NCI-H2196 (cell line): ENCODE measurements around the gene POLDIP2.
"Not testable (repeated sequence)": the region's sequence is repeated elsewhere in the genome, so short reads cannot be mapped to it uniquely, and the experiment has no call there.

Experiments used
- DNase-seq: peaks from one replicate; lab custom pipeline; 2025; ENCODE audit not compliant: unreplicated experiment; lab: John Stamatoyannopoulos, UW

POLDIP2 gene

GRCh38 chr17:28366605-28367004 lies 9.3 kb upstream of the POLDIP2 start:
- no peak for DNase-seq

GRCh38 chr17:28365487-28365886 lies 8.2 kb upstream of the POLDIP2 start:
- no peak for DNase-seq

- no peak for DNase-seq
Measured at GRCh38 chr17:28364665-28365363, 7.5 kb upstream of the POLDIP2 start, which contains the start of gene SEBOX. TSS of gene SEBOX (minus strand) at chr17:28365199. CDS start at chr17:28365151, 48 bp downstream.

- no peak for DNase-seq
Measured at GRCh38 chr17:28363776-28364650, 6.7 kb upstream of the POLDIP2 start.

GRCh38 chr17:28363186-28363585 lies 5.9 kb upstream of the POLDIP2 start:
- no peak for DNase-seq

- no peak for DNase-seq
Measured at GRCh38 chr17:28357901-28358197, 522 bp upstream of the POLDIP2 start.

- DNase-seq: no peak
Measured at GRCh38 chr17:28350271-28350670, 7.1 kb downstream of the POLDIP2 start.

- no peak for DNase-seq
Measured at GRCh38 chr17:28348979-28349378, 8.3 kb downstream of the POLDIP2 start.

GRCh38 chr17:28347261-28347891 lies 10.0 kb downstream of the POLDIP2 start:
- DNase-seq: no peak

GRCh38 chr17:28346746-28347246 lies 10.5 kb downstream of the POLDIP2 start:
- no peak for DNase-seq

GRCh38 chr17:28346199-28346580 lies 11.1 kb downstream of the POLDIP2 start:
- DNase-seq: no peak

- DNase-seq: peak; percentile 38
Measured at GRCh38 chr17:28345419-28346198, 11.7 kb downstream of the POLDIP2 start.

- no peak for DNase-seq
Measured at GRCh38 chr17:28344435-28344901, 12.9 kb downstream of the POLDIP2 start.

- DNase-seq: no peak
Measured at GRCh38 chr17:28344011-28344410, 13.3 kb downstream of the POLDIP2 start.

- peak; percentile 18 for DNase-seq
Measured at GRCh38 chr17:28343491-28343932, 13.8 kb downstream of the POLDIP2 start.

- no peak for DNase-seq
Measured at GRCh38 chr17:28342313-28342712, 15.0 kb downstream of the POLDIP2 start.

- no peak for DNase-seq
Measured at GRCh38 chr17:28341516-28341915, 15.8 kb downstream of the POLDIP2 start.

- no peak for DNase-seq
Measured at GRCh38 chr17:28340374-28340773, 17.0 kb downstream of the POLDIP2 start.

- DNase-seq: no peak
Measured at GRCh38 chr17:28339431-28339830, 17.9 kb downstream of the POLDIP2 start.

- not testable (repeated sequence) for DNase-seq
Measured at GRCh38 chr17:28338769-28339212, 18.5 kb downstream of the POLDIP2 start.
